GM06990 (cell line): ENCODE results near the gene AKAP1.

Experiments
- DNase-seq: peaks from one replicate; pipeline ENCODE4 v3.0.0-alpha.2; 2011; ENCODE audit not compliant: insufficient read length; ENCODE audit errors: extremely low read depth
- H3K27me3 ChIP-seq: replicated peaks from 2 replicates; pipeline ENCODE4 v1.6.0; 2011; ENCODE audit warnings: low read length; ENCODE audit not compliant: control insufficient read depth, insufficient read depth
- H3K36me3 ChIP-seq: 2 replicates; pipeline ENCODE4 v1.5.1; 2011; ENCODE audit warnings: low read length; ENCODE audit not compliant: control insufficient read depth, insufficient read depth
- H3K4me3 ChIP-seq: replicated peaks from 2 replicates; pipeline ENCODE4 v1.5.1; 2011; ENCODE audit warnings: low read depth, mild to moderate bottlenecking, control low read depth, low read length
- CTCF ChIP-seq: IDR thresholded peaks from 2 replicates; pipeline ENCODE4 v1.5.1; 2011; ENCODE audit warnings: low read length, control low read depth, mild to moderate bottlenecking, inconsistent platforms; ENCODE audit not compliant: insufficient read depth, poor library complexity, severe bottlenecking

Gene AKAP1

GRCh38 chr17:57164814-57165213 lies 79.8 kb downstream of the AKAP1 start:
- H3K4me3 ChIP-seq, result no peak overlapping the region
- TF ChIP-seq CTCF, result no peak
- H3K27me3 ChIP-seq, result no peaks in the 10 kb centered on the region
- no peak for DNase-seq
- no peaks in the 10 kb centered on the region for H3K36me3 ChIP-seq

- no peak for TF ChIP-seq CTCF
Measured at GRCh38 chr17:57165754-57166153, 80.7 kb downstream of the AKAP1 start.

GRCh38 chr17:57166803-57167202 lies 81.8 kb downstream of the AKAP1 start:
- no peak for TF ChIP-seq CTCF
- Histone ChIP-seq H3K27me3 (no peaks in the 10 kb centered on the region), H3K36me3 (no peaks in the 10 kb centered on the region), H3K4me3 (no peak overlapping the region)
- DNase-seq, result no peak

More at GRCh38 chr17:57165754-57166153, 80.7 kb downstream of the AKAP1 start:
- DNase-seq, result no peak
- Histone ChIP-seq H3K27me3 (no peaks in the 10 kb centered on the region), H3K36me3 (no peaks in the 10 kb centered on the region), H3K4me3 (no peak overlapping the region)

- H3K4me3 ChIP-seq, result no peak overlapping the region
- TF ChIP-seq CTCF, result no peak
- no peaks in the 10 kb centered on the region for H3K27me3 ChIP-seq
- H3K36me3 ChIP-seq, result no peaks in the 10 kb centered on the region
- DNase-seq, result no peak
Measured at GRCh38 chr17:57168695-57169094, 83.6 kb downstream of the AKAP1 start.

- TF ChIP-seq CTCF, result no peak
- no peaks in the 10 kb centered on the region for H3K27me3 ChIP-seq
- no peak for DNase-seq
- no peak overlapping the region for H3K4me3 ChIP-seq
- H3K36me3 ChIP-seq, result no peaks in the 10 kb centered on the region
Measured at GRCh38 chr17:57170866-57171265, 85.8 kb downstream of the AKAP1 start.
